Body of pancreas (tissue), 4 donors: Measurements from ENCODE around the gene PTPRN2.

Source experiments
- POLR2A ChIP-seq, 3 donors: fragments of 450-650 bp; IDR thresholded peaks; one replicate each; pipeline ENCODE4 v1.6.1; 2016; ENCODE audit warnings: antibody characterized with exemption in 3 of 3, mild to moderate bottlenecking in 2 of 3
- TF ChIP-seq, protein P1 (sequence below), 7 experiments: fragments of 450-650 bp in 4 of 7; fragments of 200-600 bp in 3 of 7; sonication (generic) in 3 of 7; IDR thresholded peaks; one replicate each; pipeline ENCODE4 v1.5.1; 2016 to 2019; ENCODE audit warnings: antibody characterized with exemption in 7 of 7

DNA sequence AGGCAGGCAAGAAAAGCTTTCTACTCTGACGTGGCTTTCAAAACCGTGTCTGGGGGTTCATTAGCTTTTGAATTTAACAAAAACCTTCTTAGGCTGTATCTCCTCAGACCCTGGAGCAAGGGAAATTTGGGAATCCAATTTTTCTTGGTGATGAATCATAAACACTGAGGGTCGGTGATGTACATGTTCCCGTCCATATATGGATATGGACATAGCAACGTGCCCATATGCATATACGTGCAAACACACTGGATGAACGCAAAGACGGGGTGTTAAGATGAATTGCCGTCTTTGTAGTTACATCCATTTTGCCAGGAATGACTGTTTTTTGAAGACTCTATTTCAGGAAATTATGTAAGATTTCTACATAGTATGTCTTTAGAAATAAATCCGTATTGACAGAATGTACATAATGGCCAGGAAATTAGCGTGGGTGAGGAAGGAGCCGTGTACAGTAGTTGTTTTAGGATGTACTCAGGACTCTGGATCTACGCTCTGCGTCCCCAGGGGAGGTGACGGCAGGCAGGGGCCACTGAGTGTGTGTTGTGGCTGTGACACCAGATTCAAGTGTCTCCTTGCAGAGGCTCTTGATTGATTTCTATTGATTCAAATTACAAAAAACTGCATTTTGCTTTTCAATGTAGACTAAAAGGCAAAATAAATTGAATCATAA, 1012.6 kb downstream of the PTPRN2 start:
- TF ChIP-seq, protein P1, sequence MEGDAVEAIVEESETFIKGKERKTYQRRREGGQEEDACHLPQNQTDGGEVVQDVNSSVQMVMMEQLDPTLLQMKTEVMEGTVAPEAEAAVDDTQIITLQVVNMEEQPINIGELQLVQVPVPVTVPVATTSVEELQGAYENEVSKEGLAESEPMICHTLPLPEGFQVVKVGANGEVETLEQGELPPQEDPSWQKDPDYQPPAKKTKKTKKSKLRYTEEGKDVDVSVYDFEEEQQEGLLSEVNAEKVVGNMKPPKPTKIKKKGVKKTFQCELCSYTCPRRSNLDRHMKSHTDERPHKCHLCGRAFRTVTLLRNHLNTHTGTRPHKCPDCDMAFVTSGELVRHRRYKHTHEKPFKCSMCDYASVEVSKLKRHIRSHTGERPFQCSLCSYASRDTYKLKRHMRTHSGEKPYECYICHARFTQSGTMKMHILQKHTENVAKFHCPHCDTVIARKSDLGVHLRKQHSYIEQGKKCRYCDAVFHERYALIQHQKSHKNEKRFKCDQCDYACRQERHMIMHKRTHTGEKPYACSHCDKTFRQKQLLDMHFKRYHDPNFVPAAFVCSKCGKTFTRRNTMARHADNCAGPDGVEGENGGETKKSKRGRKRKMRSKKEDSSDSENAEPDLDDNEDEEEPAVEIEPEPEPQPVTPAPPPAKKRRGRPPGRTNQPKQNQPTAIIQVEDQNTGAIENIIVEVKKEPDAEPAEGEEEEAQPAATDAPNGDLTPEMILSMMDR (IDR thresholded peaks at IDR 0.05), result no peak
- no peak for TF ChIP-seq POLR2A (IDR thresholded peaks at IDR 0.05)
